ENCODE results near the gene HOXB5.

DNA sequence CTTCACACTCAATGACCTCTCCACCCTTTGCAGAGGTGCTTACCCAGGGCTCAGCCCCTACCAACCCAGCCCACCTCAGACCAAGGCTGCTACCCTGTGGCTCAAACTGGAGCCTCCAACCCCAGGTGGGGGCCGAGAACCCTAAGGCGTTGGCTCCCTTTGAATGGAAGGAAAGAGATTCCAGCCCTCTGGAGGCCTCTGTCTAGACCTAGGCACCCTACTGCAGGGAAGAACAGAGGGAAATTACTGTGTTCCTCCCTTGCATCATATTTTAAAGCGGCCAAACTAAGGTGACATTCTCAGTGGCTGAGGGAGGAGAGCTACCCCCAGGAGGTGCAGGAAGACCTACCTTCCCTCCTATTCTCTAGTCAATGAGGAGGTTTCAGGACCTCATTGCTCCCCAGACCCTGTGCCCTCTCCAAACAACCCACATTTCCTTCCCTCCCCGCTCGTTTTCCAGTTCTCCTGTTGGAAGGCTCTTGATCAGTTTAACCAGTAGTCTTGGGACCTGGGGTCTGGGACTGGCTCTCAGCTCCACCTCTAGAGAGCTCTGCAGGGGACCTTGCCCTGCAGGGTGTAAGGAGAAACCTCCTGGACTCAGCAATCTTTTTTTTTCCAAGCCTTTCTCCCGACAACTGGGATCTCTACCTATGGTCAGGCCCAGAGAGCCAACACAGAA lies 27.0 kb upstream of the HOXB5 start:
- TF ChIP-seq CTCF (IDR thresholded peaks at IDR 0.05) = no peak
- TF ChIP-seq EP300 (IDR thresholded peaks at IDR 0.05) = no peak
- no peak for TF ChIP-seq POLR2A (IDR thresholded peaks at IDR 0.05)

Measured in ovary (tissue), 3 donors.